B cell (primary cell): Measurements from ENCODE around the gene PEX16. TPM values are rescaled to one million over a fixed set of nuclear protein-coding genes. Genes with fewer than 3 reads are reported as not detected.
A peak's percentile ranks its signal among the peaks of the same experiment; 100 is the strongest.

Experiments used
- ATAC-seq: fragments of 200-7000 bp; cut with Tn5 transposase; one replicate; pipeline ENCODE4 v1.10.0; 2021; ENCODE audit warnings: low read depth, mild to moderate bottlenecking, moderate number of reproducible peaks, moderate library complexity
- CTCF ChIA-PET: fragments of 350-600 bp; sonication (Branson Sonifier 250); formaldehyde crosslinking; loops from one replicate; lab custom pipeline; 2021; ENCODE audit warnings: antibody characterized with exemption, inconsistent platforms; lab: Charles Lee
- POLR2A ChIA-PET: fragments of 350-600 bp; sonication (Branson Sonifier 250); formaldehyde crosslinking; loops from one replicate; lab custom pipeline; 2021; ENCODE audit warnings: antibody characterized with exemption; lab: Charles Lee
- DNase-seq: peaks from one replicate; pipeline ENCODE4 v3.0.0; 2013
- H2AFZ ChIP-seq: 2 replicates; pipeline ENCODE4 v1.6.1; 2012; ENCODE audit warnings: mild to moderate bottlenecking, low read depth, low read length; ENCODE audit not compliant: insufficient read depth, poor library complexity, severe bottlenecking
- H3K27ac ChIP-seq, 2 donors: 1 replicate in 1 of 2; 2 replicates in 1 of 2; pipeline ENCODE4 v1.5.1; 2012 to 2013; ENCODE audit warnings: low read length in 2 of 2, mild to moderate bottlenecking in 2 of 2, moderate library complexity in 1 of 2
- H3K27me3 ChIP-seq, 4 experiments: fragments of 200-600 bp in 1 of 4; sonication (generic) in 1 of 4; replicated peaks in 1 of 4; 1 replicate in 2 of 4; 2 replicates in 2 of 4; pipeline versions ENCODE4 v1.6.1 to v1.7.0; 2013 to 2016; ENCODE audit warnings: low read length in 3 of 4, mild to moderate bottlenecking in 2 of 4, mixed read lengths in 1 of 4, moderate library complexity in 1 of 4; ENCODE audit not compliant: insufficient read depth in 4 of 4, control insufficient read depth in 3 of 4; ENCODE audit errors: control extremely low read depth in 1 of 4
- H3K36me3 ChIP-seq, 2 experiments: replicated peaks in 1 of 2; 1 replicate in 1 of 2; 2 replicates in 1 of 2; pipeline versions ENCODE4 v1.6.1 to v1.7.1; 2013; ENCODE audit warnings: low read length in 1 of 2; ENCODE audit not compliant: insufficient read depth in 2 of 2, control insufficient read depth in 1 of 2; ENCODE audit errors: control extremely low read depth in 1 of 2, extremely low read depth in 1 of 2
- H3K4me1 ChIP-seq, 2 donors: fragments of 200-600 bp in 1 of 2; sonication (generic) in 1 of 2; 1 replicate in 1 of 2; 2 replicates in 1 of 2; pipeline versions ENCODE4 v1.5.1 to v1.6.1; 2013 to 2017; ENCODE audit warnings: low read length in 2 of 2; ENCODE audit not compliant: control insufficient read depth in 2 of 2, insufficient read depth in 2 of 2
- H3K4me2 ChIP-seq: replicated peaks from 2 replicates; pipeline ENCODE3; 2012; ENCODE audit warnings: mild to moderate bottlenecking, low read depth, low read length; ENCODE audit not compliant: poor library complexity, severe bottlenecking
- H3K4me3 ChIP-seq, 5 experiments: fragments of 200-600 bp in 1 of 5; sonication (generic) in 1 of 5; 1 replicate in 3 of 5; 2 replicates in 2 of 5; pipeline versions ENCODE4 v1.5.1 to v1.7.0; 2011 to 2016; ENCODE audit warnings: low read length in 4 of 5, mild to moderate bottlenecking in 4 of 5, low read depth in 2 of 5, control low read depth in 1 of 5, moderate library complexity in 1 of 5; ENCODE audit not compliant: insufficient read depth in 1 of 5; ENCODE audit errors: control extremely low read depth in 1 of 5, extremely low read depth in 1 of 5
- H3K79me2 ChIP-seq: fragments of 200-600 bp; sonication (generic); one replicate; pipeline ENCODE4 v1.6.0; 2016; ENCODE audit warnings: low read length; ENCODE audit not compliant: control insufficient read depth, insufficient read depth
- H3K9ac ChIP-seq: fragments of 200-600 bp; sonication (generic); 2 replicates; pipeline ENCODE4 v1.6.1; 2017; ENCODE audit warnings: mild to moderate bottlenecking, low read length, moderate library complexity
- H3K9me3 ChIP-seq, 3 donors: one replicate each; pipeline versions ENCODE4 v1.6.1 to v1.7.1; 2013; ENCODE audit warnings: low read length in 2 of 3; ENCODE audit not compliant: control insufficient read depth in 2 of 3, insufficient read depth in 1 of 3; ENCODE audit errors: control extremely low read depth in 1 of 3
- H4K20me1 ChIP-seq: 2 replicates; pipeline ENCODE4 v1.6.0; 2012; ENCODE audit warnings: mild to moderate bottlenecking, low read length; ENCODE audit not compliant: insufficient read depth, control insufficient read depth, poor library complexity, severe bottlenecking
- H3K27ac Mint-ChIP-seq: one replicate; pipeline ENCODE4 v1.8.0; 2021; ENCODE audit warnings: mixed read lengths
- H3K27me3 Mint-ChIP-seq: one replicate; pipeline ENCODE4 v1.8.0; 2021; ENCODE audit warnings: mixed read lengths
- H3K4me1 Mint-ChIP-seq: one replicate; pipeline ENCODE4 v1.8.0; 2021; ENCODE audit warnings: mixed read lengths
- H3K4me3 Mint-ChIP-seq: one replicate; pipeline ENCODE4 v1.8.0; 2021; ENCODE audit warnings: mixed read lengths
- H3K9me3 Mint-ChIP-seq: one replicate; pipeline ENCODE4 v1.8.0; 2022; ENCODE audit warnings: mixed read lengths; ENCODE audit not compliant: insufficient read depth
- CTCF ChIP-seq: fragments of 200-600 bp; IDR thresholded peaks from one replicate; pipeline ENCODE4 v1.8.0; 2022; ENCODE audit warnings: antibody characterized with exemption, mild to moderate bottlenecking
- EZH2 ChIP-seq: IDR thresholded peaks from 2 replicates; pipeline ENCODE4 v1.6.1; 2012; ENCODE audit warnings: borderline replicate concordance, low read depth, mild to moderate bottlenecking, moderate library complexity, low read length; ENCODE audit not compliant: insufficient read depth, poor library complexity, severe bottlenecking
- WGBS: methylation state at CpG from one replicate; pipeline ENCODE4 v1.1.5; 2013; ENCODE audit warnings: missing lambda C conversion rate; ENCODE audit not compliant: insufficient coverage; 5-methylcytosine and 5-hydroxymethylcytosine counted together
- intact Hi-C: fragments of 100-400 bp; cut with micrococcal nuclease; formaldehyde crosslinking; loops from one replicate; pipeline ENCODE4 v1.10.0; 2022
- polyA plus RNA-seq: library from polyadenylated mRNA; depleted of rRNA; stranded (reverse); fragments of >200 nt; gene quantifications from 2 replicates; pipeline ENCODE4 v1.2.3, GENCODE V29; 2012
- total RNA-seq, 2 donors: library from RNA; stranded (reverse); fragments of 120-200 nt in 1 of 2; gene quantifications; 1 replicate in 1 of 2; 2 replicates in 1 of 2; pipeline versions ENCODE4 v1.2.3 to v1.2.4, GENCODE V29; 2013 to 2022

PEX16 gene
- total and polyA plus RNA-seq, 2 donors (not counting 1 experiment from before 2014, with no cell fraction given): 89.4 to 107 TPM

- H3K4me3 ChIP-seq: peak overlapping the region in 1 of 5 experiments; percentile 92
- Mint-ChIP-seq H3K4me1 (peaks cover 73% of the 10 kb centered on the region), H3K4me3 (peak overlapping the region; percentile 83), H3K9me3 (no peaks in the 10 kb centered on the region), H3K27me3 (no peaks in the 10 kb centered on the region), H3K27ac (peak overlapping the region; percentile 94)
- no peaks in the 10 kb centered on the region for H3K27me3 ChIP-seq
- H3K79me2 ChIP-seq: peaks cover 62% of the 10 kb centered on the region
- H2AFZ ChIP-seq: no peak overlapping the region
- TF ChIP-seq CTCF: no peak
- no peak for TF ChIP-seq EZH2
- peak overlapping the region in 1 of 2 donors; percentile 62 for H3K27ac ChIP-seq
- no peak for ATAC-seq
- intact Hi-C loops: no loop called here
- no peak overlapping the region for H3K9ac ChIP-seq
- peak overlapping the region; percentile 98 for H3K4me2 ChIP-seq
- DNase-seq: no peak
- no peaks in the 10 kb centered on the region for H3K9me3 ChIP-seq
- peaks cover 0 to 17% of the 10 kb centered on the region in 2 experiments for H3K36me3 ChIP-seq
- CTCF ChIA-PET: interaction anchor here (8.3 to 9.6 kb wide), 2 partner anchors 14 to 44 kb away, joined by 58 to 98 read pairs; no protein-coding TSS in a partner anchor
- H4K20me1 ChIP-seq: peaks cover 29% of the 10 kb centered on the region
- H3K4me1 ChIP-seq: peaks cover 55 to 76% of the 10 kb centered on the region in 2 donors
- WGBS: 100% methylated on average over 4 of the region's 6 CpGs
- POLR2A ChIA-PET: interaction anchor here (9.1 kb wide), 1 partner anchor 13 kb away, joined by 162 read pairs; no protein-coding TSS in a partner anchor
Observed at GRCh38 chr11:45920531-45921477, 3.1 kb upstream of the PEX16 start.
